C4-2B (cell line): ENCODE data around the gene SNX7.

Experiments
- CTCF ChIP-seq: fragments of 450-650 bp; conservative IDR thresholded peaks from 2 replicates; pipeline ENCODE4 v1.5.1; 2017; ENCODE audit warnings: mild to moderate bottlenecking
- ZFX ChIP-seq: fragments of 450-650 bp; IDR thresholded peaks from 2 replicates; pipeline ENCODE4 v1.6.1; 2017

GRCh38 chr1:98700228-98700627, 38.7 kb downstream of the SNX7 start:
- TF ChIP-seq CTCF = no peak
- no peak for TF ChIP-seq ZFX
